ENCODE results near the gene UBR4. TPM values are rescaled to one million over a fixed set of nuclear protein-coding genes. Genes with fewer than 3 reads are reported as not detected.

The UBR4 gene
- total RNA-seq, 1 experiment from 2014 or later: 131 TPM

DNA sequence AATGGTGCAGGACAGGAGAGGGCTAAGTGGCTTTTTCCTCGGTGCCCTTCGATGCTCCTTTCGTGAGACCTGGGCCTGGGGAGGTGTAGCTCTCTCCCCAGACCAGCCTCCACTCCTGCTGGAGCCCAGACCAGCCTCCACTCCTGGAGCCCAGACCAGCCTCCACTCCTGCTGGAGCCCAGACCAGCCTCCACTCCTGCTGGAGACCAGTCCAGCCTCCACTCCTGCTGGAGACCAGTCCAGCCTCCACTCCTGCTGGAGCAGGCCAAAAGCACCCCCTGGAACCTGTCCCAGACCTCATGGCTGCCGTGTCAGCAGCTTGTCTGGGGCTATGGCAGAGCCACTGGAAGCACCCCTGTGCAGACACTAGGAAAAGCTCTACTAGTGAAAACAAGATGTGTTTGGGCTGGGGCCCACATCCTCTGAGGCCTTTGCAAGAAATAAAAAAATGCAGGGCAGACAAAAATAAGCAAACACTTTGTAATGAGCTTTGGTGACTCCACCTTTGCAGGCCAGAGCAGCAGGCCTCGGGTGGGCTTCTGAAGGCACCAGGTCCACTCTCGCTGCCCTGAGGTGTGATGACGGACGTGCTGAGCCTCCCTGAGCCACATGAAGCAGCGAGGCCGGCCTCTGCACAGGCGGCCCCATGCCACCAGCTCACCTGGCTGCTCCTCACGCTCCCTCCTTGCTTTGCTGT is 137.6 kb downstream of the UBR4 start:
- Histone ChIP-seq H3K27ac (ENCODE audit: insufficient read length, low read depth, low read length) (no peak overlapping the region), H2AK5ac (ENCODE audit: insufficient read length, low read length) (no peak overlapping the region), H2BK15ac (ENCODE audit: low read depth, low read length) (no peak overlapping the region), H2BK120ac (ENCODE audit: low read depth, low read length, poor library complexity, severe bottlenecking) (no peak overlapping the region), H2BK5ac (ENCODE audit: insufficient read length, low read length) (no peak overlapping the region), H3K56ac (ENCODE audit: insufficient read length, low read depth, low read length) (no peak overlapping the region), H3K23me2 (ENCODE audit: insufficient read length, low read depth, low read length, poor library complexity, severe bottlenecking) (no peaks in the 10 kb centered on the region), H2AFZ (ENCODE audit: low read length) (no peak overlapping the region), H3K14ac (ENCODE audit: insufficient read depth, low read length) (no peak overlapping the region), H3K18ac (ENCODE audit: insufficient read length, low read depth, low read length) (no peak overlapping the region), H3K27me3 (ENCODE audit: insufficient read depth, low read length) (no peaks in the 10 kb centered on the region), H4K5ac (ENCODE audit: insufficient read length, low read depth, low read length) (no peak overlapping the region), H3K9ac (ENCODE audit: extremely low read depth, insufficient read length, low read length) (no peak overlapping the region), H2BK20ac (ENCODE audit: low read depth, low read length, poor library complexity, severe bottlenecking) (no peak overlapping the region), H3K79me1 (ENCODE audit: insufficient read depth, low read depth, low read length, poor library complexity, severe bottlenecking) (no peaks in the 10 kb centered on the region), H4K20me1 (ENCODE audit: control insufficient read depth, insufficient read depth, insufficient read length) (no peaks in the 10 kb centered on the region), H3T11ph (ENCODE audit: low read length) (no peak overlapping the region), H2BK12ac (ENCODE audit: insufficient read length, low read depth, low read length) (no peak overlapping the region), H3K9me3 (ENCODE audit: control insufficient read depth, low read depth, low read length) (no peaks in the 10 kb centered on the region), H3K23ac (ENCODE audit: insufficient read length, low read depth, low read length) (no peak overlapping the region), H3K4ac (ENCODE audit: low read depth, low read length) (no peak overlapping the region), H3K79me2 (ENCODE audit: insufficient read depth, low read length) (no peaks in the 10 kb centered on the region), H4K91ac (ENCODE audit: insufficient read length, low read depth, low read length) (no peak overlapping the region), H4K8ac (replicated peaks; ENCODE audit: insufficient read length, low read depth, low read length) (no peak overlapping the region), H3K4me2 (ENCODE audit: insufficient read depth, insufficient read length, low read length) (no peak overlapping the region), H3K4me1 (ENCODE audit: insufficient read depth, low read length) (no peaks in the 10 kb centered on the region)
- peaks cover 14 to 18% of the 10 kb centered on the region in 2 experiments for H3K4me1 Mint-ChIP-seq
- H3K27me3 Mint-ChIP-seq (ENCODE audit: low read depth): no peaks in the 10 kb centered on the region; the same call in 1 of the 2 replicates
- no peak overlapping the region for H3K4me3 Mint-ChIP-seq
- TF ChIP-seq, protein P1, sequence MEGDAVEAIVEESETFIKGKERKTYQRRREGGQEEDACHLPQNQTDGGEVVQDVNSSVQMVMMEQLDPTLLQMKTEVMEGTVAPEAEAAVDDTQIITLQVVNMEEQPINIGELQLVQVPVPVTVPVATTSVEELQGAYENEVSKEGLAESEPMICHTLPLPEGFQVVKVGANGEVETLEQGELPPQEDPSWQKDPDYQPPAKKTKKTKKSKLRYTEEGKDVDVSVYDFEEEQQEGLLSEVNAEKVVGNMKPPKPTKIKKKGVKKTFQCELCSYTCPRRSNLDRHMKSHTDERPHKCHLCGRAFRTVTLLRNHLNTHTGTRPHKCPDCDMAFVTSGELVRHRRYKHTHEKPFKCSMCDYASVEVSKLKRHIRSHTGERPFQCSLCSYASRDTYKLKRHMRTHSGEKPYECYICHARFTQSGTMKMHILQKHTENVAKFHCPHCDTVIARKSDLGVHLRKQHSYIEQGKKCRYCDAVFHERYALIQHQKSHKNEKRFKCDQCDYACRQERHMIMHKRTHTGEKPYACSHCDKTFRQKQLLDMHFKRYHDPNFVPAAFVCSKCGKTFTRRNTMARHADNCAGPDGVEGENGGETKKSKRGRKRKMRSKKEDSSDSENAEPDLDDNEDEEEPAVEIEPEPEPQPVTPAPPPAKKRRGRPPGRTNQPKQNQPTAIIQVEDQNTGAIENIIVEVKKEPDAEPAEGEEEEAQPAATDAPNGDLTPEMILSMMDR (conservative IDR thresholded peaks at IDR 0.05): no peak
- DNase-seq: no peak
- no CpG with 5 or more reads among the region's 12 CpGs for WGBS (ENCODE audit: extremely low coverage, insufficient read length, low lambda C conversion rate)
- H3K36me3 Mint-ChIP-seq (ENCODE audit: insufficient read depth in 1 of 3, low read depth in 3 of 3): peaks cover 28 to 50% (median 44%) of the 10 kb centered on the region in 3 experiments; a peak in 6 of 7 replicates
- H3K27ac Mint-ChIP-seq: no peak overlapping the region; a peak in 1 of 7 replicates
- no peaks in the 10 kb centered on the region for H3K9me3 Mint-ChIP-seq
